Caco-2 (cell line): ENCODE measurements around the gene ZSCAN21. TPM values are rescaled to one million over a fixed set of nuclear protein-coding genes. Genes with fewer than 3 reads are reported as not detected.

Source experiments
- BruUV-seq: library from RNA; stranded (reverse); fragments of 400-500 nt; replicated peaks from 2 replicates; lab custom pipeline; 2021; lab: Mats Ljungman, UMichigan
- CTCF ChIA-PET: fragments of 300-600 bp; sonication (Branson Sonifier 250); formaldehyde crosslinking; loops from one replicate; lab custom pipeline; 2022; ENCODE audit warnings: antibody characterized with exemption; lab: Charles Lee
- POLR2A ChIA-PET: fragments of 300-600 bp; sonication (Branson Sonifier 250); formaldehyde crosslinking; loops from one replicate; lab custom pipeline; 2022; ENCODE audit warnings: antibody characterized with exemption; lab: Charles Lee
- DNase-seq, 2 experiments: peaks; one replicate each; pipeline versions ENCODE4 v3.0.0 to v3.0.0-alpha.2; 2020 to 2022
- H3K27me3 ChIP-seq: replicated peaks from 2 replicates; pipeline ENCODE4 v1.6.0; 2011; ENCODE audit warnings: low read length; ENCODE audit not compliant: control insufficient read depth, insufficient read depth
- H3K36me3 ChIP-seq: 2 replicates; pipeline ENCODE4 v1.5.1; 2011; ENCODE audit warnings: low read length; ENCODE audit not compliant: control insufficient read depth, insufficient read depth
- H3K4me1 ChIP-seq: fragments of 250-450 bp; sonication (Bioruptor Pico); 2 replicates; pipeline ENCODE4 v1.5.1; 2020; ENCODE audit warnings: mild to moderate bottlenecking
- H3K4me3 ChIP-seq: 2 replicates; pipeline ENCODE4 v1.5.1; 2011; ENCODE audit warnings: low read depth, mild to moderate bottlenecking, control low read depth, low read length
- H3K9me3 ChIP-seq: fragments of 250-450 bp; sonication (Bioruptor Pico); 2 replicates; pipeline ENCODE4 v1.5.1; 2020; ENCODE audit warnings: mild to moderate bottlenecking, moderate library complexity
- H3K27ac Mint-ChIP-seq: one replicate; pipeline ENCODE4 v1.8.0; 2022; ENCODE audit warnings: mixed read lengths; ENCODE audit not compliant: unreplicated experiment
- H3K27me3 Mint-ChIP-seq: one replicate; pipeline ENCODE4 v1.8.0; 2022; ENCODE audit warnings: mixed read lengths; ENCODE audit not compliant: insufficient read depth, unreplicated experiment
- H3K36me3 Mint-ChIP-seq: one replicate; pipeline ENCODE4 v1.8.0; 2022; ENCODE audit warnings: mild to moderate bottlenecking, mixed read lengths; ENCODE audit not compliant: insufficient read depth, unreplicated experiment
- H3K4me1 Mint-ChIP-seq: one replicate; pipeline ENCODE4 v1.8.0; 2022; ENCODE audit warnings: low read depth, mixed read lengths; ENCODE audit not compliant: unreplicated experiment
- H3K4me3 Mint-ChIP-seq: one replicate; pipeline ENCODE4 v1.8.0; 2022; ENCODE audit warnings: mild to moderate bottlenecking, moderate library complexity, mixed read lengths; ENCODE audit not compliant: unreplicated experiment
- H3K9me3 Mint-ChIP-seq: one replicate; pipeline ENCODE4 v1.8.0; 2022; ENCODE audit warnings: mixed read lengths; ENCODE audit not compliant: unreplicated experiment
- CTCF ChIP-seq, 2 experiments: fragments of 200-600 bp in 1 of 2; IDR thresholded peaks; 1 replicate in 1 of 2; 2 replicates in 1 of 2; pipeline versions ENCODE4 v1.5.1 to v1.8.0; 2011 to 2022; ENCODE audit warnings: antibody characterized with exemption in 1 of 2, control low read depth in 1 of 2, inconsistent platforms in 1 of 2, low read depth in 1 of 2, low read length in 1 of 2, mild to moderate bottlenecking in 1 of 2, moderate library complexity in 1 of 2; ENCODE audit not compliant: insufficient read depth in 1 of 2, severe bottlenecking in 1 of 2, unreplicated experiment in 1 of 2
- intact Hi-C: fragments of 100-400 bp; cut with micrococcal nuclease; formaldehyde crosslinking; loops from one replicate; pipeline ENCODE4 v1.10.0; 2022; ENCODE audit not compliant: unreplicated experiment
- total RNA-seq: library from RNA; stranded (reverse); gene quantifications from 2 replicates; pipeline ENCODE4 v1.2.3, GENCODE V29; 2022

Gene ZSCAN21
- total RNA-seq, 1 experiment from 2014 or later: 16.7 TPM

GRCh38 chr7:100013328-100013676 lies 36.3 kb upstream of the ZSCAN21 start:
- no peak overlapping the region for H3K4me3 ChIP-seq
- DNase-seq: no peak
- no peak overlapping the region for H3K4me3 Mint-ChIP-seq
- H3K4me1 Mint-ChIP-seq: peaks cover 13% of the 10 kb centered on the region
- H3K9me3 ChIP-seq: no peaks in the 10 kb centered on the region
- ChIA-PET CTCF (no interaction called here), POLR2A (no interaction called here)
- no peaks in the 10 kb centered on the region for H3K36me3 ChIP-seq
- H3K4me1 ChIP-seq: peaks cover 24% of the 10 kb centered on the region
- no peaks in the 10 kb centered on the region for H3K27me3 Mint-ChIP-seq
- TF ChIP-seq CTCF (IDR thresholded peaks at IDR 0.05; ENCODE audit: insufficient read depth in 1 of 2, low read depth in 1 of 2, low read length in 1 of 2, severe bottlenecking in 1 of 2, unreplicated experiment in 1 of 2): no peak
- H3K27ac Mint-ChIP-seq: no peak overlapping the region
- no TSS peak for BruUV-seq
- no peaks in the 10 kb centered on the region for H3K9me3 Mint-ChIP-seq
- intact Hi-C loops: no loop called here
- H3K36me3 Mint-ChIP-seq: peaks cover 29% of the 10 kb centered on the region
- H3K27me3 ChIP-seq: no peaks in the 10 kb centered on the region

GRCh38 chr7:100015232-100016214 lies 34.1 kb upstream of the ZSCAN21 start, which contains the start of gene ZKSCAN1:
ZKSCAN1 (plus strand) TSS chr7:100015596; CDS start chr7:100023507, 7,911 bp downstream.
- no peaks in the 10 kb centered on the region for H3K27me3 ChIP-seq
- ChIA-PET CTCF (interaction anchor here (0.6 to 1.3 kb wide), 3 partner anchors 12 to 67 kb away, joined by 3 to 6 read pairs (median 3); no protein-coding TSS in a partner anchor), POLR2A (interaction anchor here (0.6 to 1.7 kb wide), 10 partner anchors 9 to 399 kb away, joined by 3 to 14 read pairs (median 4); partner anchors contain the start of genes TRIM4 and ZSCAN25)
- intact Hi-C loops: loop anchor here (1.0 kb wide), 3 partner anchors 12 to 38 kb away; no protein-coding TSS in a partner anchor
- peaks cover 18% of the 10 kb centered on the region for H3K4me1 ChIP-seq
- Mint-ChIP-seq H3K36me3 (peaks cover 40% of the 10 kb centered on the region), H3K9me3 (no peaks in the 10 kb centered on the region), H3K27ac (peak within 1 kb of the TSS; percentile 90), H3K27me3 (no peaks in the 10 kb centered on the region), H3K4me3 (peak within 1 kb of the TSS; percentile 91), H3K4me1 (peaks cover 14% of the 10 kb centered on the region)
- H3K36me3 ChIP-seq: no peaks in the 10 kb centered on the region
- H3K9me3 ChIP-seq: no peaks in the 10 kb centered on the region
- H3K4me3 ChIP-seq: peak within 1 kb of the TSS; percentile 82
- DNase-seq: peak; percentile 86 to 90
- TF ChIP-seq CTCF (IDR thresholded peaks at IDR 0.05; ENCODE audit: insufficient read depth in 1 of 2, low read depth in 1 of 2, low read length in 1 of 2, severe bottlenecking in 1 of 2, unreplicated experiment in 1 of 2): no peak
- BruUV-seq: no TSS peak

GRCh38 chr7:100016215-100016901 lies 33.2 kb upstream of the ZSCAN21 start:
- CTCF ChIA-PET: interaction anchor here (0.7 kb wide), 1 partner anchor 66 kb away, joined by 3 read pairs; no protein-coding TSS in a partner anchor
- TSS peak; percentile 65 for BruUV-seq
- TF ChIP-seq CTCF (IDR thresholded peaks at IDR 0.05; ENCODE audit: insufficient read depth in 1 of 2, low read depth in 1 of 2, low read length in 1 of 2, severe bottlenecking in 1 of 2, unreplicated experiment in 1 of 2): peak in 1 of 2 experiments; percentile 11

More at GRCh38 chr7:100016215-100016901, 33.2 kb upstream of the ZSCAN21 start:
- POLR2A ChIA-PET: interaction anchor here (1.7 to 1.9 kb wide), 2 partner anchors 13 to 19 kb away, joined by 10 to 11 read pairs; no protein-coding TSS in a partner anchor
- peak overlapping the region; percentile 90 for H3K27ac Mint-ChIP-seq
- DNase-seq: no peak
- H3K4me1 ChIP-seq: peaks cover 18% of the 10 kb centered on the region
- H3K9me3 ChIP-seq: no peaks in the 10 kb centered on the region
- intact Hi-C loops: loop anchor here (1.0 kb wide), 1 partner anchor 37 kb away; no protein-coding TSS in a partner anchor
- no peaks in the 10 kb centered on the region for H3K27me3 ChIP-seq
- H3K4me3 ChIP-seq: peak overlapping the region; percentile 82
- no peaks in the 10 kb centered on the region for H3K27me3 Mint-ChIP-seq
- no peaks in the 10 kb centered on the region for H3K36me3 ChIP-seq
- no peaks in the 10 kb centered on the region for H3K9me3 Mint-ChIP-seq
- H3K4me1 Mint-ChIP-seq: peaks cover 14% of the 10 kb centered on the region
- peak overlapping the region; percentile 91 for H3K4me3 Mint-ChIP-seq
- H3K36me3 Mint-ChIP-seq: peaks cover 43% of the 10 kb centered on the region
